ENCODE measurements around the gene PTPRN.

The PTPRN gene

GRCh38 chr2:219284501-219285372, 24.5 kb downstream of the PTPRN start:
- no peaks in the 10 kb centered on the region for H3K36me3 ChIP-seq (ENCODE audit: control insufficient read depth, insufficient read depth, low read length)
- H3K27me3 ChIP-seq (ENCODE audit: control insufficient read depth, insufficient read depth, low read length) = no peaks in the 10 kb centered on the region
- H3K4me1 ChIP-seq (ENCODE audit: control insufficient read depth, insufficient read depth, low read length) = peaks cover 4% of the 10 kb centered on the region
- H3K9ac ChIP-seq (ENCODE audit: low read depth, low read length) = no peak overlapping the region
- H3K4me3 ChIP-seq (ENCODE audit: low read depth, low read length) = no peak overlapping the region
- H3K9me3 ChIP-seq (ENCODE audit: control insufficient read depth, insufficient read depth, low read length) = no peaks in the 10 kb centered on the region

GRCh38 chr2:219282943-219283581, 26.1 kb downstream of the PTPRN start:
- Histone ChIP-seq H3K4me3 (ENCODE audit: low read depth, low read length) (no peak overlapping the region), H3K9ac (ENCODE audit: low read depth, low read length) (no peak overlapping the region), H3K9me3 (ENCODE audit: control insufficient read depth, insufficient read depth, low read length) (no peaks in the 10 kb centered on the region), H3K36me3 (ENCODE audit: control insufficient read depth, insufficient read depth, low read length) (no peaks in the 10 kb centered on the region), H3K27me3 (ENCODE audit: control insufficient read depth, insufficient read depth, low read length) (peaks cover 2% of the 10 kb centered on the region), H3K4me1 (ENCODE audit: control insufficient read depth, insufficient read depth, low read length) (peaks cover 10% of the 10 kb centered on the region)

- peaks cover 14% of the 10 kb centered on the region for H3K4me1 ChIP-seq (ENCODE audit: control insufficient read depth, insufficient read depth, low read length)
- H3K27me3 ChIP-seq (ENCODE audit: control insufficient read depth, insufficient read depth, low read length) = peaks cover 4% of the 10 kb centered on the region
- H3K36me3 ChIP-seq (ENCODE audit: control insufficient read depth, insufficient read depth, low read length) = no peaks in the 10 kb centered on the region
- no peak overlapping the region for H3K9ac ChIP-seq (ENCODE audit: low read depth, low read length)
- no peak overlapping the region for H3K4me3 ChIP-seq (ENCODE audit: low read depth, low read length)
- no peaks in the 10 kb centered on the region for H3K9me3 ChIP-seq (ENCODE audit: control insufficient read depth, insufficient read depth, low read length)
Measured at GRCh38 chr2:219282375-219282774, 26.8 kb downstream of the PTPRN start.

- H3K4me3 ChIP-seq (ENCODE audit: low read depth, low read length) = no peak overlapping the region
Measured at GRCh38 chr2:219281588-219281987, 27.6 kb downstream of the PTPRN start.

GRCh38 chr2:219280651-219281050, 28.6 kb downstream of the PTPRN start:
- no peak overlapping the region for H3K4me3 ChIP-seq (ENCODE audit: low read depth, low read length)
- H3K9ac ChIP-seq (ENCODE audit: low read depth, low read length) = no peak overlapping the region
- H3K36me3 ChIP-seq (ENCODE audit: control insufficient read depth, insufficient read depth, low read length) = no peaks in the 10 kb centered on the region
- peaks cover 11% of the 10 kb centered on the region for H3K4me1 ChIP-seq (ENCODE audit: control insufficient read depth, insufficient read depth, low read length)
- no peaks in the 10 kb centered on the region for H3K9me3 ChIP-seq (ENCODE audit: control insufficient read depth, insufficient read depth, low read length)
- peaks cover 4% of the 10 kb centered on the region for H3K27me3 ChIP-seq (ENCODE audit: control insufficient read depth, insufficient read depth, low read length)

More at GRCh38 chr2:219281588-219281987, 27.6 kb downstream of the PTPRN start:
- H3K9ac ChIP-seq (ENCODE audit: low read depth, low read length) = no peak overlapping the region
- H3K9me3 ChIP-seq (ENCODE audit: control insufficient read depth, insufficient read depth, low read length) = no peaks in the 10 kb centered on the region
- peaks cover 4% of the 10 kb centered on the region for H3K27me3 ChIP-seq (ENCODE audit: control insufficient read depth, insufficient read depth, low read length)
- peaks cover 12% of the 10 kb centered on the region for H3K4me1 ChIP-seq (ENCODE audit: control insufficient read depth, insufficient read depth, low read length)
- no peaks in the 10 kb centered on the region for H3K36me3 ChIP-seq (ENCODE audit: control insufficient read depth, insufficient read depth, low read length)

- H3K4me3 ChIP-seq (ENCODE audit: low read depth, low read length) = peak overlapping the region; percentile 70
- H3K4me1 ChIP-seq (ENCODE audit: control insufficient read depth, insufficient read depth, low read length) = peaks cover 11% of the 10 kb centered on the region
- H3K36me3 ChIP-seq (ENCODE audit: control insufficient read depth, insufficient read depth, low read length) = no peaks in the 10 kb centered on the region
- no peaks in the 10 kb centered on the region for H3K9me3 ChIP-seq (ENCODE audit: control insufficient read depth, insufficient read depth, low read length)
- peaks cover 4% of the 10 kb centered on the region for H3K27me3 ChIP-seq (ENCODE audit: control insufficient read depth, insufficient read depth, low read length)
- no peak overlapping the region for H3K9ac ChIP-seq (ENCODE audit: low read depth, low read length)
Measured at GRCh38 chr2:219279916-219280516, 29.2 kb downstream of the PTPRN start.

- Histone ChIP-seq H3K9ac (ENCODE audit: low read depth, low read length) (no peak within 1 kb of the TSS), H3K27me3 (ENCODE audit: control insufficient read depth, insufficient read depth, low read length) (peaks cover 4% of the 10 kb centered on the region), H3K9me3 (ENCODE audit: control insufficient read depth, insufficient read depth, low read length) (no peaks in the 10 kb centered on the region), H3K36me3 (ENCODE audit: control insufficient read depth, insufficient read depth, low read length) (no peaks in the 10 kb centered on the region), H3K4me1 (ENCODE audit: control insufficient read depth, insufficient read depth, low read length) (peaks cover 16% of the 10 kb centered on the region), H3K4me3 (ENCODE audit: low read depth, low read length) (peak within 1 kb of the TSS; percentile 70)
Measured at GRCh38 chr2:219279151-219279915, 29.9 kb downstream of the PTPRN start, which contains the start of gene DNAJB2. Gene DNAJB2 (plus strand): TSS chr2:219279366. CDS start chr2:219279834, 468 bp downstream.

GRCh38 chr2:219278655-219279150, 30.5 kb downstream of the PTPRN start:
- Histone ChIP-seq H3K4me3 (ENCODE audit: low read depth, low read length) (peak overlapping the region; percentile 47), H3K9me3 (ENCODE audit: control insufficient read depth, insufficient read depth, low read length) (no peaks in the 10 kb centered on the region), H3K36me3 (ENCODE audit: control insufficient read depth, insufficient read depth, low read length) (no peaks in the 10 kb centered on the region), H3K27me3 (ENCODE audit: control insufficient read depth, insufficient read depth, low read length) (peaks cover 4% of the 10 kb centered on the region), H3K9ac (ENCODE audit: low read depth, low read length) (no peak overlapping the region), H3K4me1 (ENCODE audit: control insufficient read depth, insufficient read depth, low read length) (peaks cover 17% of the 10 kb centered on the region)

- H3K4me1 ChIP-seq (ENCODE audit: control insufficient read depth, insufficient read depth, low read length) = peaks cover 17% of the 10 kb centered on the region
Measured at GRCh38 chr2:219277703-219278654, 31.2 kb downstream of the PTPRN start.

GRCh38 chr2:219274361-219274921, 34.8 kb downstream of the PTPRN start:
- no peak overlapping the region for H3K9ac ChIP-seq (ENCODE audit: low read depth, low read length)

More at GRCh38 chr2:219277703-219278654, 31.2 kb downstream of the PTPRN start:
- H3K4me3 ChIP-seq (ENCODE audit: low read depth, low read length) = peak overlapping the region; percentile 47
- no peaks in the 10 kb centered on the region for H3K36me3 ChIP-seq (ENCODE audit: control insufficient read depth, insufficient read depth, low read length)
- peaks cover 4% of the 10 kb centered on the region for H3K27me3 ChIP-seq (ENCODE audit: control insufficient read depth, insufficient read depth, low read length)
- no peak overlapping the region for H3K9ac ChIP-seq (ENCODE audit: low read depth, low read length)
- H3K9me3 ChIP-seq (ENCODE audit: control insufficient read depth, insufficient read depth, low read length) = no peaks in the 10 kb centered on the region

More at GRCh38 chr2:219274361-219274921, 34.8 kb downstream of the PTPRN start:
- Histone ChIP-seq H3K4me1 (ENCODE audit: control insufficient read depth, insufficient read depth, low read length) (peaks cover 17% of the 10 kb centered on the region), H3K36me3 (ENCODE audit: control insufficient read depth, insufficient read depth, low read length) (no peaks in the 10 kb centered on the region), H3K27me3 (ENCODE audit: control insufficient read depth, insufficient read depth, low read length) (peaks cover 4% of the 10 kb centered on the region), H3K4me3 (ENCODE audit: low read depth, low read length) (no peak overlapping the region), H3K9me3 (ENCODE audit: control insufficient read depth, insufficient read depth, low read length) (no peaks in the 10 kb centered on the region)
